GM18519 (cell line): ENCODE results near the gene HDAC10.
"Not testable (repeated sequence)": the region's sequence is repeated elsewhere in the genome, so short reads cannot be mapped to it uniquely, and the experiment has no call there.

ENCODE experiments used
- ATAC-seq: cut with Tn5 transposase; IDR thresholded peaks from one replicate; pipeline ENCODE4 v1.9.1; 2021; ENCODE audit warnings: mild to moderate bottlenecking, moderate library complexity; ENCODE audit not compliant: unreplicated experiment, low FRiP score

Gene HDAC10

GRCh38 chr22:50205781-50206569 is 45.1 kb downstream of the HDAC10 start:
- no peak for ATAC-seq

- ATAC-seq, result not testable (repeated sequence)
Observed at GRCh38 chr22:50204998-50205397, 46.1 kb downstream of the HDAC10 start.

- no peak for ATAC-seq
Observed at GRCh38 chr22:50204571-50204970, 46.5 kb downstream of the HDAC10 start.

GRCh38 chr22:50203288-50203687 is 47.8 kb downstream of the HDAC10 start:
- no peak for ATAC-seq

GRCh38 chr22:50202130-50202666 is 48.9 kb downstream of the HDAC10 start:
- ATAC-seq, result no peak

GRCh38 chr22:50201191-50202129 is 49.6 kb downstream of the HDAC10 start:
- ATAC-seq, result no peak

- ATAC-seq, result no peak
Observed at GRCh38 chr22:50200461-50201190, 50.4 kb downstream of the HDAC10 start, which contains the start of gene SELENOO. Gene SELENOO (plus strand): TSS chr22:50201011. CDS start chr22:50201037, 26 bp downstream.

GRCh38 chr22:50199829-50200460 is 51.1 kb downstream of the HDAC10 start:
- ATAC-seq, result no peak

- ATAC-seq, result no peak
Observed at GRCh38 chr22:50199251-50199721, 51.8 kb downstream of the HDAC10 start.

- ATAC-seq, result no peak
Observed at GRCh38 chr22:50198624-50199017, 52.4 kb downstream of the HDAC10 start.

GRCh38 chr22:50197856-50198623 is 53.0 kb downstream of the HDAC10 start:
- no peak for ATAC-seq

GRCh38 chr22:50197000-50197800 is 53.9 kb downstream of the HDAC10 start:
- ATAC-seq, result no peak

- ATAC-seq, result no peak
Observed at GRCh38 chr22:50196256-50196655, 54.8 kb downstream of the HDAC10 start.
